A549 (cell line): ENCODE measurements around the gene ARHGAP18.

Experiments used
- CEBPB ChIP-seq, 2 experiments: fragments of >200 bp in 1 of 2; sonication (Bioruptor Twin) in 1 of 2; formaldehyde crosslinking in 1 of 2; IDR thresholded peaks; 2 replicates each; pipeline ENCODE4 v1.6.1; 2012 to 2016
- CHD2 ChIP-seq: fragments of 150-350 bp; IDR thresholded peaks from 2 replicates; pipeline ENCODE4 v1.6.1; 2014; ENCODE audit warnings: low read length; ENCODE audit not compliant: partially characterized antibody
- CTCF ChIP-seq: fragments of >200 bp; sonication (Bioruptor Twin); formaldehyde crosslinking; IDR thresholded peaks from 3 replicates; pipeline ENCODE4 v1.5.1; 2016
- EP300 ChIP-seq, 2 experiments: fragments of >200 bp; sonication (Bioruptor Twin); formaldehyde crosslinking; IDR thresholded peaks; 2 replicates in 1 of 2; 3 replicates in 1 of 2; pipeline ENCODE4 v1.6.1; 2016 to 2017
- POLR2A ChIP-seq: IDR thresholded peaks from 2 replicates; pipeline ENCODE4 v1.6.1; 2012; ENCODE audit warnings: mild to moderate bottlenecking, low read length
- REST ChIP-seq: fragments of 200-600 bp; sonication (generic); IDR thresholded peaks from 2 replicates; pipeline ENCODE4 v1.6.1; 2016; ENCODE audit warnings: antibody characterized with exemption, mild to moderate bottlenecking, moderate library complexity
- SMC3 ChIP-seq: fragments of >200 bp; sonication (Bioruptor Twin); formaldehyde crosslinking; IDR thresholded peaks from 3 replicates; pipeline ENCODE4 v1.6.1; 2018; ENCODE audit warnings: inconsistent platforms

GRCh38 chr6:129615496-129615895 lies 94.5 kb downstream of the ARHGAP18 start:
- no peak for TF ChIP-seq CTCF
- TF ChIP-seq REST = no peak
- no peak for TF ChIP-seq CEBPB (IDR thresholded peaks at IDR 0.05)
- TF ChIP-seq CHD2 = no peak
- TF ChIP-seq POLR2A = no peak
- TF ChIP-seq SMC3 = no peak
- TF ChIP-seq EP300 (IDR thresholded peaks at IDR 0.05) = no peak
